SK-N-MC (cell line): Measurements from ENCODE around the gene SEC22C.

Experiments
- EZH2 ChIP-seq: fragments of 200-600 bp; sonication (generic); IDR thresholded peaks from one replicate; pipeline ENCODE4 v1.6.1; 2017; ENCODE audit warnings: antibody characterized with exemption
- FOXP2 ChIP-seq: optimal IDR thresholded peaks from 2 replicates; pipeline ENCODE3; 2011; ENCODE audit warnings: mild to moderate bottlenecking, moderate library complexity; ENCODE audit not compliant: insufficient read depth; ENCODE audit errors: extremely low read length, control extremely low read depth

DNA sequence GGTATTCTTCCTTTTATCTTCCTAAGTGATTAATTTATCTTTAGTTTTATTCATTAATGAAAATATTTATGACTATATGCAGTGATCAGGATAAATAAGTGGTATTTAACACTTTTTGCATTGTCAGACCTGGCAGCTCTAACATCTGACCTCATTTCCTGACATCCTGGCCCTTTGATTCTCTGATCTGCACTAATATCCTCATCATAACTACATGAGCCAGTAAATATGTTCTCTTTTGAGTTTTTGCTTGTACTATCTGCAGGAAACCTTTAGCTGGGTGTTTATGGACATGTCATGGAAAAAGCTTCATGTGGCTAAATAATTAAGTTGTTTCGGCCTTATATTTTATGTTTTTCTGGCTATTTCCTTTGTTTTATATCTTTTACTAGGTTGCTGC, 29.2 kb upstream of the SEC22C start:
- TF ChIP-seq EZH2 (no peak), FOXP2 (no peak)
